ENCODE measurements around the gene MGRN1.

- TF ChIP-seq EZH2 (IDR thresholded peaks at IDR 0.05; ENCODE audit: insufficient read depth, poor library complexity, severe bottlenecking) = no peak
- TF ChIP-seq EZH2phosphoT487 (IDR thresholded peaks at IDR 0.05; ENCODE audit: insufficient read depth, low read depth) = no peak
These were observed 50.4 kb downstream of the MGRN1 start for GRCh38 chr16:4674926-4675530.

All from GM23248 (cell line).